ENCODE measurements around the gene HECW1. TPM values are rescaled to one million over a fixed set of nuclear protein-coding genes. Genes with fewer than 3 reads are reported as not detected.

The HECW1 gene
- total RNA-seq, 2 donors from 2014 or later, result 0.04 TPM; not detected in 1

DNA sequence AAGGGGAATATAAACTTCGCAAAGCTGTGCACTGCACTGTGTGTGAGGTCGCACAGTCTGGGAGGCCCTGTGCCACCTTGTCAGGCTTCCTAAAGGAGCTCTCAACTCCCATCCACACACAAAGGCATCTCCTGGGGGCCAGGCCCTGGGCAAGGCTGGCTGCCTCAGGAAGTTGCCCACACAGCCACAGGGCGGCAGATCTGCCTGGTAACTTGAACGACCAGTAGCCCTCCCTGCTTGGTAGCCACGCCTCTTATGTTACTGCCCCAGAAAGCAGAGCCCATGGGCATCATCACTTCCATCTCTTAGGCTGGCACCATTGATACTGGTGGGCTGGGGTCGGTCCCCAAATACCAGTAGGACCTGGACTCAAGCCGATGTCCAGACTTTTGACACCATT is 82.8 kb downstream of the HECW1 start:
- no peaks in the 10 kb centered on the region for H3K27me3 ChIP-seq
- TF ChIP-seq CTCF (IDR thresholded peaks at IDR 0.05), result no peak
- no peak overlapping the region for H3K27ac ChIP-seq
- no peaks in the 10 kb centered on the region for H3K4me1 ChIP-seq
- DNase-seq (ENCODE audit: low spot score), result no peak
- H3K9me3 ChIP-seq, result no peaks in the 10 kb centered on the region
- H3K36me3 ChIP-seq, result no peaks in the 10 kb centered on the region
- H3K4me3 ChIP-seq, result no peak overlapping the region

GRCh38 chr7:43195768-43196167 is 83.3 kb downstream of the HECW1 start:
- Histone ChIP-seq H3K36me3 (no peaks in the 10 kb centered on the region), H3K9me3 (no peaks in the 10 kb centered on the region), H3K4me1 (no peaks in the 10 kb centered on the region), H3K27me3 (no peaks in the 10 kb centered on the region), H3K27ac (no peak overlapping the region), H3K4me3 (no peak overlapping the region)
- TF ChIP-seq CTCF (IDR thresholded peaks at IDR 0.05), result no peak
- no peak for DNase-seq (ENCODE audit: low spot score)

DNA sequence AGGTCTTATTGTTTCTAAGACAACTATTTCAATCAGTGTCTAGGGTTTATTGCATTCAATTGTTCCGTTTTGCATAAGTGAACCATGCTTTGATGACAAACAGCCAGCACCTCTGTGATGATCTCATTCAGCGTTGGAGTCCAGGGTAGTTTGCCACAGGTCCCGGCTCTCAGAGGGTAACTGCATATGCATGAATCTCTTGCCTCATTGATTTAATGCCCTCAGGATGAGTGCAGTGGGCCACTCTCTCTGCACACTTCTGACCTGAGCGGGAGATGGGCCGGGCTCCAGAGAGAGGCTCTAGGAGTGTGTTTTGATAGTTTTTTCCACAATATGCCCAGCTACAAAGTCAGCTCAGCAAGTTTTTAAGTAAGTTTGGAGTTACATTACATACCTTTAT is 83.9 kb downstream of the HECW1 start:
- Histone ChIP-seq H3K4me1 (no peaks in the 10 kb centered on the region), H3K36me3 (no peaks in the 10 kb centered on the region), H3K9me3 (no peaks in the 10 kb centered on the region), H3K27ac (no peak overlapping the region), H3K4me3 (no peak overlapping the region), H3K27me3 (no peaks in the 10 kb centered on the region)
- no peak for DNase-seq (ENCODE audit: low spot score)
- TF ChIP-seq CTCF (IDR thresholded peaks at IDR 0.05), result no peak

DNA sequence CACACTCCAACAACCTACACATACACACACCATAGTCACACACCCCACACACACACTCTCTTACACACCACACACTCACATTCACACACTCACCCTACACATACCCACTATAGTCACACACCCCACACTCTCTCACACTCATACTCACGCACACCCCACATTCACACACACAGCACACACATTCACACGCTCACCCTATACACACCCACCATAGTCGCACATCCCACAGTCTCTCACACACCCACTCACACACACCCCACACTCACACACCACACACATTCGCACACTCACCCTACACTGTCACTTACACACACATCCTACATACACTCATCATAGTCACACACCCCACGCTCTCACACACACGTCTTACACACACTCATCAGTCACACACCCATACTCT is 85.6 kb downstream of the HECW1 start:
- H3K27ac ChIP-seq, result no peak overlapping the region
- no peak for TF ChIP-seq CTCF (IDR thresholded peaks at IDR 0.05)
- H3K36me3 ChIP-seq, result no peaks in the 10 kb centered on the region
- H3K4me1 ChIP-seq, result no peaks in the 10 kb centered on the region
- no peaks in the 10 kb centered on the region for H3K9me3 ChIP-seq
- DNase-seq (ENCODE audit: low spot score), result no peak
- no peak overlapping the region for H3K4me3 ChIP-seq
- no peaks in the 10 kb centered on the region for H3K27me3 ChIP-seq

- Histone ChIP-seq H3K9me3 (no peaks in the 10 kb centered on the region), H3K27me3 (no peaks in the 10 kb centered on the region), H3K4me3 (no peak overlapping the region), H3K36me3 (no peaks in the 10 kb centered on the region), H3K27ac (no peak overlapping the region), H3K4me1 (no peaks in the 10 kb centered on the region)
- no peak for TF ChIP-seq CTCF (IDR thresholded peaks at IDR 0.05)
- no peak for DNase-seq (ENCODE audit: low spot score)
Measured at GRCh38 chr7:43198599-43199090, 86.2 kb downstream of the HECW1 start.

GRCh38 chr7:43199371-43200160 is 87.1 kb downstream of the HECW1 start:
- H3K4me3 ChIP-seq, result no peak overlapping the region
- no peak for DNase-seq (ENCODE audit: low spot score)
- H3K27ac ChIP-seq, result no peak overlapping the region
- H3K36me3 ChIP-seq, result no peaks in the 10 kb centered on the region
- TF ChIP-seq CTCF (IDR thresholded peaks at IDR 0.05), result no peak
- H3K4me1 ChIP-seq, result no peaks in the 10 kb centered on the region
- H3K9me3 ChIP-seq, result no peaks in the 10 kb centered on the region
- H3K27me3 ChIP-seq, result no peaks in the 10 kb centered on the region

Measured in right atrium auricular region (tissue), 2 donors.